Activated T-cell treated with anti-CD3 and anti-CD28 coated beads, Interleukin-2, amount 50 U/mL, for 1 hour (primary cell): ENCODE results near the gene NOL9.
A peak's percentile ranks its signal among the peaks of the same experiment; 100 is the strongest.

Experiments used
- DNase-seq: peaks from one replicate; pipeline ENCODE4 v3.0.0-alpha.2; 2020

NOL9 gene

DNA sequence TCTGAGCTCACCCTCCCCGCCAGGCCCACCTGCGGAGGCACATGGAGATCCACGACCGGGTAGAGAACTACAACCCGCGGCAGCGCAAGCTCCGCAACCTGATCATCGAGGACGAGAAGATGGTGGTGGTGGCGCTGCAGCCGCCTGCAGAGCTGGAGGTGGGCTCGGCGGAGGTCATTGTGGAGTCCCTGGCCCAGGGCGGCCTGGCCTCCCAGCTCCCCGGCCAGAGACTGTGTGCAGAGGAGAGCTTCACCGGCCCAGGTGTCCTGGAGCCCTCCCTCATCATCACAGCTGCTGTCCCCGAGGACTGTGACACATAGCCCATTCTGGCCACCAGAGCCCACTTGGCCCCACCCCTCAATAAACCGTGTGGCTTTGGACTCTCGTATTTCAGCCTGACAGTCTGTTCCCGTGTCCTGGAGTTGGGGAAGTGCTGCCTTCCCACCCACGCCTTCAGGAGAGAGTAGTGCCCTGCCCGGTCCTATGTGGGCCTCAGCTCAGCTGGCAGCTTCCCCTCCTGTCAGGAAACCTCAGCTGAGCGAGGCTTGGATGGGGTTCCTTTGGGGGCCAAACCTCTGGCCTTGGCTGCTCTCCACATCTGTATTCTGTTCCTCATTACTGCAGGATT lies 34.7 kb upstream of the NOL9 start:
- no peak for DNase-seq

DNA sequence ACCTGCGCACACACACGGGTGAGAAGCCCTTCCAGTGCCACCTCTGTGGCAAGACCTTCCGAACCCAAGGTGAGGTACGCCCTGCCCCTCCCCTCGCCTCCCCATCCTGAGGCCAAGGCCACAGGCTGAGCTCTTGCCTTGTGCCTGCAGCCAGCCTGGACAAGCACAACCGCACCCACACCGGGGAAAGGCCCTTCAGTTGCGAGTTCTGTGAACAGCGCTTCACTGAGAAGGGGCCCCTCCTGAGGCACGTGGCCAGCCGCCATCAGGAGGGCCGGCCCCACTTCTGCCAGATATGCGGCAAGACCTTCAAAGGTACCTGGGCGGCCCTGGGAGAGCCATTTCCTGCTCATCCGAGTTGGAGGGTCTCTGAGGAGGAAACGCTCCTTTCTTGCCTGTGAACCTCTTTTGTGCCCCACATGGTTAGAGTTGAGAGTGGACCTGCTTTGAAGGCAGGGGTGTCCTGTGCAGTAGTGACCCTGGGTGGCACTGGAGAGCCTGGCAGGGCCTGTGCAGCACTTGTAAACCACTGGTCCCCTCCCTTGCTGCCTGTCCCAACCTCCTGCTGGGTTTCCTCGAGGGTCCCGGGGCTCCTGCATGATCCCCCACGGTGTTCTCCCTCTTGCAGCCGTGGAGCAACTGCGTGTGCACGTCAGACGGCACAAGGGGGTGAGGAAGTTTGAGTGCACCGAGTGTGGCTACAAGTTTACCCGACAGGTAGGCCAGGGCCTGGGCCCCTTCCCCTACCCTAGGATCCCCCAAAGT lies 34.0 kb upstream of the NOL9 start:
- DNase-seq: no peak

DNA sequence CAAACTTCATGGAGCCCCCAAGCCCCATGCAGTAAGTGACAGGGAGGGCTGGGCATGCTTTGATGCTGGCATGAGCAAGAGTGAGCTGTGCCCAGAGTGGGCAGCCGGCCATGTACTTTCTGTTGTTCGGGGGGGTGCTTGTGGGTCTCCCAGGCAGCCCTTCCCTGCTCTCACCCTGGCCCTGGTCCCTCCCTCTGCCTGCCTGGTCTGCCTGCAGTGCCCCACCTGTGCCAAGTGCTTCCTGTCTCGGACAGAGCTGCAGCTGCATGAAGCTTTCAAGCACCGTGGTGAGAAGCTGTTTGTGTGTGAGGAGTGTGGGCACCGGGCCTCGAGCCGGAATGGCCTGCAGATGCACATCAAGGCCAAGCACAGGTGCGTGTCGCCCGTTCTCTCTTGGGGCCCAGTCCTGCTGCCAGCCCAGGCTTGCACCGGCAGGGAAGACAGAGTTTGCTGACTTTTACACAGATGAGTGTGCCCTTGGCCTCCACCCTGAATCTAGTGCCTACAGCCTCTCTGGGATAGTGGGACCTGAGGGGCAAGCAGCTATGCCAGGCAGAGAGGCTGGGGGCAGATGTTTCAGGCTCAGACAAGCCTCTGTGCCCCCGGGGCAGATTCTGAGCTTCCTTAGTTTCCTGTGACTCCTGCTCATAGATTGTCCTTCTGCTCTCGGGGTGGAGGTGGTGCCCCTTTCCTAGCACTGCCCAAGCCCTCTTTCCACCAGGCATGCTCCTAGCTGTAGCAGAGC lies 33.1 kb upstream of the NOL9 start:
- DNase-seq: no peak

- DNase-seq: no peak
Measured at GRCh38 chr1:6586404-6586816, 32.1 kb upstream of the NOL9 start.

DNA sequence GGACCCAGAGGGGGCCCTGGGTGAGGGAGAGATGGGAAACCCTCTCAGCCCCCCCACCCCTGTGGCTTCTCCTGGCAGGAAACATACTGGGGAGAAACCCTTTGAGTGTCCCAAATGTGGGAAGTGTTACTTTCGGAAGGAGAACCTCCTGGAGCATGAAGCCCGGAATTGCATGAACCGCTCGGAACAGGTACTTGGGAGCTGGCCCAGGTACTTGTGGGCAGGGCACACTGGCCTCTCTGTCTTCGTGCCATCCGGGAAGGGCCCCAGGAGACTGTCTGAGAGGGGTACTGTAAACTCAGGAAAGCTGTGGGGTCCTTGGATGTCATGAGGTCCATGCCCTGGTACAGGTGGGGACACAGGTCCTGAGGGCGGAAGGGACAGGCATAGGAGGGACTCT lies 31.5 kb upstream of the NOL9 start:
- no peak for DNase-seq

DNA sequence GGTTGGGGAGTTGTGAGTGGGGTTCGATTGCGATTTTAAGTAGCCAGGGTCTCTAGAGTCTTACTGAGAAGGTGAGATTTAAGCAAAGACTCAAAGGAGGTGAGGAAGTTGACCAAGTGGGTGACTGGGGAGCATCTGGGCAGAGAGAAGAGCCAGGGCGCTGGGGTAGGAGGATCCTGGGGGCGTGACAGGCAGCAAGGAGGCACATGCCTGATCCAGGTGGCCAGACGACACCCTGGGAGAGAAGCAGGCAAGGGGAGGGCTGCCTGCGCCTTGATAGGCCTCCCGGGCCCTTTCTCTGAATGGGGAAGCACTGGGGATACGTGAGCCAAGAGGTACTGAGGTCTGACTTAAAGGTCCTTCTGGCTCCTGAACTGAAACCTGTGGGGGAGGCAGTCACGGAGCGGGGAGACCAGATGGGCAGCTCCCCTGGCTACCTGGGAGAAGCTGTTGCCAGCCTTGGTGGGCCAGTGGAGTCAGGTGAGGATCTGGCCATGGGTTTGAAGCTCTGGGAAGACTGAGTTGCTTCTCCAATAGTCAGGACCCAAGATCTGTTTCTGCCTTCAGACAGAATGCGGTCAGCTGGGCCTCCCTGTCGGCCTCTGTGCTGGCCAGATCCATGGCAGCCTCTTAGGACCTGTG lies 30.9 kb upstream of the NOL9 start:
- no peak for DNase-seq

- DNase-seq: no peak
Measured at GRCh38 chr1:6584126-6585080, 30.1 kb upstream of the NOL9 start.

DNA sequence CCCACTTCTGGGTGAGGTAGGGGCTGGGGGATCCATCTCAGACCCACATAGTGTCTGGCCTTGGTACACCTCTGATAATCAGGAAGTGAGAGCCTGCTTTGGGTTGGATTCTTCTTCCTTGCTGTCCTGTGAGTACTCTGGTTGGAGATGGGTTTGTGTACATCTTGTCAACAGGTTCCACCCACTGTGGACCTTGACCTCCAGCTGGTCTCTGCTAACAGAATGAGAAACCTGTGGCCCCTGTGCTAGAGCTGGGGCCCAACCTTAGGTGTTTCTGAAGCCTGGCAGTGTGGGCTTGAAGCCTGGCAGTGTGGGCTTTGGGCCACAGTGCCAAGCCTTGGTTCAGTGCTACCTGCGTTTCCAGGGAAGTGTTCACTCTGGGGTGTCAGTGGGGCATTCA lies 28.1 kb upstream of the NOL9 start:
- DNase-seq: no peak

GRCh38 chr1:6581561-6582305 lies 27.4 kb upstream of the NOL9 start:
- DNase-seq: no peak

DNA sequence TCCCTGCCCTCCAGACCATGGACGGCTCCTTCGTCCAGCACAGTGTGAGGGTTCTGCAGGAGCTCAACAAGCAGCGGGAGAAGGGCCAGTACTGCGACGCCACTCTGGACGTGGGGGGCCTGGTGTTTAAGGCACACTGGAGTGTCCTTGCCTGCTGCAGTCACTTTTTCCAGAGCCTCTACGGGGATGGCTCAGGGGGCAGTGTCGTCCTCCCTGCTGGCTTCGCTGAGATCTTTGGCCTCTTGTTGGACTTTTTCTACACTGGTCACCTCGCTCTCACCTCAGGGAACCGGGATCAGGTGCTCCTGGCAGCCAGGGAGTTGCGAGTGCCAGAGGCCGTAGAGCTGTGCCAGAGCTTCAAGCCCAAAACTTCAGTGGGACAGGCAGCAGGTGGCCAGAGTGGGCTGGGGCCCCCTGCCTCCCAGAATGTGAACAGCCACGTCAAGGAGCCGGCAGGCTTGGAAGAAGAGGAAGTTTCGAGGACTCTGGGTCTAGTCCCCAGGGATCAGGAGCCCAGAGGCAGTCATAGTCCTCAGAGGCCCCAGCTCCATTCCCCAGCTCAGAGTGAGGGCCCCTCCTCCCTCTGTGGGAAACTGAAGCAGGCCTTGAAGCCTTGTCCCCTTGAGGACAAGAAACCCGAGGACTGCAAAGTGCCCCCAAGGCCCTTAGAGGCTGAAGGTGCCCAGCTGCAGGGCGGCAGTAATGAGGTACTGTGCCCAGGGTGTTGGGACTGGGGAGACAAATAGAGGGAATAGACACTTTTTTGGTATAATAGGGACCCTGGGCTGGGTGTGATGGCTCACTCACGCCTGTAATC lies 26.5 kb upstream of the NOL9 start:
- no peak for DNase-seq

DNA sequence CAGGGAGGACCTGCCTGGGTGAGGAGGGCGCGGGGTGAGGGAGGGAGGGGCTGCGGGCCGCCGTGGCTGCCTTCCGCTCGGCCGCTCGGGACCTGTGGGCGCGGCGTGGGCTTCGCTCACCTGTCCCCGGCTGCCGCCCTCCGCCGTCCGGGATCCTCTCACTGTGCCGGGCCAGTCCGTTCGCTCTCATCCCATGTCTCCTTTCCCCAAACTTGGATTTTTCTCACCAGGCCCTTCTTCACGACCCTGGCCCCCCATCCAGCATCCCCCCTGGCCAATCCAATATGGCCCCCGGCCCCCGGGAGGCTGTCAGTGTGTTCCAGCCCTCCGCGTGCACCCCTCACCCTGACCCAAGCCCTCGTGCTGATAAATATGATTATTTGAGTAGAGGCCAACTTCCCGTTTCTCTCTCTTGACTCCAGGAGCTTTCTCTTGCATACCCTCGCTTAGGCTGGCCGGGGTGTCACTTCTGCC lies 25.8 kb upstream of the NOL9 start:
- DNase-seq: no peak

DNA sequence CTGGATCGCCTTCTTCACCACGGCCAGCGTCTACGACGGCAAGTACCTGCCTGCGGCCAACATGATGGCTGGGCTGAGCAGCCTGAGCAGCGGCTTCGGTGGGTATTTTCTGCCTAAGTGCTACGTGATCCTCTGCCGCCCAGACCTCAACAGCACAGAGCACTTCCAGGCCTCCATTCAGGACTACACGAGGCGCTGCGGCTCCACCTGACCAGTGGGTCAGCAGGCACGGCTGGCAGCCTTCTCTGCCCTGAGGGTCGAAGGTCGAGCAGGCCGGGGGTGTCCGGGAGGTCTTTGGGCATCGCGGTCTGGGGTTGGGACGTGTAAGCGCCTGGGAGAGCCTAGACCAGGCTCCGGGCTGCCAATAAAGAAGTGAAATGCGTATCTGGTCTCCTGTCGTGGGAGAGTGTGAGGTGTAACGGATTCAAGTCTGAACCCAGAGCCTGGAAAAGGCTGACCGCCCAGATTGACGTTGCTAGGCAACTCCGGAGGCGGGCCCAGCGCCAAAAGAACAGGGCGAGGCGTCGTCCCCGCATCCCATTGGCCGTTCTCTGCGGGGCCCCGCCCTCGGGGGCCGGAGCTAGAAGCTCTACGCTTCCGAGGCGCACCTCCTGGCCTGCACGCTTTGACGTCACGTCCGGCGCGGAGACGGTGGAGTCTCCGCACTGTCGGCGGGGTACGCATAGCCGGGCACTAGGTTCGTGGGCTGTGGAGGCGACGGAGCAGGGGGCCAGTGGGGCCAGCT lies 25.2 kb upstream of the NOL9 start, which contains the start of gene ZBTB48:
ZBTB48 (plus strand) TSS at position 621 of the 745 bp plus-strand sequence. CDS start 616 bp downstream, outside the sequence.
- DNase-seq: peak; percentile 97

- DNase-seq: no peak
Measured at GRCh38 chr1:6578624-6579373, 24.5 kb upstream of the NOL9 start.

GRCh38 chr1:6577831-6578525 lies 23.7 kb upstream of the NOL9 start:
- no peak for DNase-seq

GRCh38 chr1:6574818-6575217 lies 20.5 kb upstream of the NOL9 start:
- DNase-seq: no peak

DNA sequence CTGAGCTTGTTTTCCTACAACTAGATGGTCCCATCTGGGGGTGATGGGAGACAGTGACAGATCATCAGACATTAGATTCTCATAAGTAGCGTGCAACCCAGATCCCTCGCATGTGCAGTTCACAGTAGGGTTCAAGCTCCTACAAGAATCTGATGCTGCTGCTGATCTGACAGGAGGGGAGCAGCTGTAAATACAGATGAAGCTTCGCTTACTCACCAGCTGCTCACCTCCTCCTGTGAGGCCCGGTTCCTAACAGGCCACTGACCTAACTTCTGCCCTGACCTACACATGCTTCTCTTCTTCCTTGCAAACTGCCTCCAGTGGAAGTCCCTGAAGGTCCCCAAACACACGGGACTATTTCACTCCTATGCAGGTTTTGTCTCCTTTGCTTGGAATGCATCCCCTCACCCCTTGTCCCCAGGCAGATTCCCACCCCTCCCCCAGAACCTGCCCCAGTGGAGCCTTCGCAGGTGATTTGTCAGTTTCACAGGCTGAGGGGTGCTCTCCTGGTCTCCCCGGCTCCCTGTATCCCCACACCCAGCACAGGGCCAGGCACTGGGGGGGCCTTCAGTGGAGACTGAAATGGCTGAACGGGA lies 19.8 kb upstream of the NOL9 start:
- no peak for DNase-seq

- DNase-seq: no peak
Measured at GRCh38 chr1:6572653-6573383, 18.5 kb upstream of the NOL9 start.
